ENCODE results near the gene CDK3. TPM values are rescaled to one million over a fixed set of nuclear protein-coding genes. Genes with fewer than 3 reads are reported as not detected.

The CDK3 gene
- total RNA-seq, 1 donor from 2014 or later = 7.6 TPM

- intact Hi-C loops (cut with micrococcal nuclease) = no loop called here
Observed at GRCh38 chr17:75987041-75987440, 13.6 kb upstream of the CDK3 start.

- intact Hi-C loops (cut with micrococcal nuclease) = no loop called here
Observed at GRCh38 chr17:75991396-75991795, 9.3 kb upstream of the CDK3 start.

DNA sequence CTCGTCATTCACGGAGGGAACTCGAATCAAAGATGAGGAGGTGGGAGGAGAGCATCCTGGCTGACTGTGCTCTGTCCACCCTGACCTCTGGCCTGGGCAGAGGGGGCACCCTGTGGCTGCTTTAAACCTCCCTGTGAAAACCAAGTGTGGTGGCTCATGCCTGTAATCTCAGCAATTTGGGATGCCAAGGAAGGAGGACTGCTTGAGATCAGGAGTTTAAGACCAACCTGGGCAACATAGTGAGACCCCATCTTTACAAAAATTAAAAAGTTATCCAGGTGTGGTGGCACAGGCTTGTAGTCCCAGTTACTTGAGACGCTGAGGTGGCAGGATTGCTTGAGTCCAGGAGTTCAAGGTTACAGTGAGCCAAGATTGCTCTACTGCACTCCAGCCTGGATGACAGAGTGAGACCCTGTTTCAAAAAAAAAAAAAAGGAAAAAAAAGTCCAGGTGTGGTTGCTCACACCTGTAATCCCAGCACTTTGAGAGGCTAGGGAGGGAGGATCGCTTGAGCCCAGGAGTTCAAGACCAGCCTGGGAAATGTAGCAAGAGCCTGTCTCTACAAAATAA lies 5.8 kb upstream of the CDK3 start:
- intact Hi-C loops (cut with micrococcal nuclease) = no loop called here

DNA sequence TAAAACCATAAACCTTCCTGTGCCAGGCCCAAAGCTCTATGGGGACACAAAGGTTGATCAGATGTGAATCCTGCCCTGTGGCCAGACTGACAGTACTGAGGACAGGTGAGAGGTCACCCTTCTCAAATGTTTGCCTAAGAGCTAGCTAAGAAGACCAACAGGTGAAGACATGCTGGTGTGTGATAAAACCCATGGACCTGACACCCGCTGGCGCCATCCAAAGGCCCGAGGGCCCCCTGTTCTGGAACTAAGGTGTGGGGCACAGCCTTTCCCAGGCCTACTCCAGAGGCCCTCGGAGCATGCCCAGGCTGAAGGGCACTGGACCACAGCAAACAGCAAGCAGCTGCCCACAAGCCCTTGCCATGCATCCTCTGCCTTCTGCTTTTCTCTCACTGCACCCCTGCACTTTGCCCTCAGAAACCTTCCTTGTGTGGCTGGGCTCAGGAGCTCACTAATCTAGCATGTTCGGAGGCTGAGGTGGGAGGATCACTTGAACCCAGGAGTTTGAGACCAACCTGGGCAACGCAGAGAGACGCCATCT lies 5.2 kb upstream of the CDK3 start:
- intact Hi-C loops (cut with micrococcal nuclease) = no loop called here

GRCh38 chr17:75996665-75997590 lies 3.7 kb upstream of the CDK3 start:
- intact Hi-C loops (cut with micrococcal nuclease) = loop anchor here (2.0 kb wide), 1 partner anchor 18 kb away; the partner anchor contains the start of genes ACOX1 and TEN1

- intact Hi-C loops (cut with micrococcal nuclease) = no loop called here
Observed at GRCh38 chr17:75998327-75998795, 2.3 kb upstream of the CDK3 start.

DNA sequence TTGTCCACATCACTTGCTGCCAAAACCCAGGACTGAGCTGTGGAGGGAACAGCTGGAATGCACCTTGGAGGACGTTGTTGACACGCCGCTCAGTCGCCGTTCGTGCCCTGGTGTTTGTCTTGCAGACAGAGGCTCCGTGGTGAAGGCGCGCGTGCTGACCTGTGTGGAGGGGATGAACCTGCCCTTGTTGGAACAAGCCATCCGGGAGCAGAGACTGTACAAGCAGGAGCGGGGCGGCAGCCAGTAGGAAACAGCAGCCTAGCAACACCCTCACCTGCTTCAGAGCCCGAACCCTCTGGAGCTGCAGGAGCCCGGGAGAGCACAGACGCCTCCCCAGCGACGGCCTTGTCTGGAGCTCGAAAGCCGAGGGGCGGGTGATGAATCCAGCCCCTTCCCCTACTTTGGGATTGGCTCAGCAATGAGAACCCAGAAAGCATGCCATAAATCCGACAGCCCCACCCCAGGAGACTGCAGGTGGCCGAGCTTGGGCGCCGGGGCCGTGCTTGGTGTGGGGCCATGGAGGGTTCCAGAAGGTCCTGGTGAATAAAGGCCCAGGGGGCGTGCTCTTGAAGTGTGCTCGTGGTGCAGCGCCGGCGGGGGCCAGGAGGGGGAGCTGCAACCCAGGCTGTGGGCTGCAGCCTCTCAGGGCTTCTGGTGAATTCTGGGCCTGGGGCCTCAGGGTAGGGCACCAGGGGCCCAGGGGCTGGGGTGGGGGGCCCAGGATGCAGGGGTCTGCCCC lies 470 bp upstream of the CDK3 start:
- intact Hi-C loops (cut with micrococcal nuclease) = loop anchor here (1.0 kb wide), 1 partner anchor 95 kb away; no protein-coding TSS in a partner anchor

DNA sequence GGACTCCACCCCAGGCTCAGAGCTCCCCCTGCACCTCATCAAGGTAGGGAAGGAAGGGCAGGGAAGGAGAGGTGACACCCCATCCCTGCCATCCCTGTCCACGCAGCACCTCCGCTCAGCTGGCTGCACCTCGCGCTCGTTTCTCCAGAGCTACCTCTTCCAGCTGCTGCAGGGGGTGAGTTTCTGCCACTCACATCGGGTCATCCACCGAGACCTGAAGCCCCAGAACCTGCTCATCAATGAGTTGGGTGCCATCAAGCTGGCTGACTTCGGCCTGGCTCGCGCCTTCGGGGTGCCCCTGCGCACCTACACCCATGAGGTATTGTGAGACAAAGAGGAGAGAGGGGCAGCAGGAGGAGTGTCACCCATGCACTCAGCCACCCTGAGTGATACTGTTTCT lies 1.4 kb downstream of the CDK3 start:
- intact Hi-C loops (cut with micrococcal nuclease) = no loop called here

GRCh38 chr17:76003915-76004314 lies 3.3 kb downstream of the CDK3 start:
- intact Hi-C loops (cut with micrococcal nuclease) = no loop called here

- intact Hi-C loops (cut with micrococcal nuclease) = loop anchor here (1.0 kb wide), 1 partner anchor 100 kb away; no protein-coding TSS in a partner anchor
Observed at GRCh38 chr17:76004750-76005262, 4.2 kb downstream of the CDK3 start.

DNA sequence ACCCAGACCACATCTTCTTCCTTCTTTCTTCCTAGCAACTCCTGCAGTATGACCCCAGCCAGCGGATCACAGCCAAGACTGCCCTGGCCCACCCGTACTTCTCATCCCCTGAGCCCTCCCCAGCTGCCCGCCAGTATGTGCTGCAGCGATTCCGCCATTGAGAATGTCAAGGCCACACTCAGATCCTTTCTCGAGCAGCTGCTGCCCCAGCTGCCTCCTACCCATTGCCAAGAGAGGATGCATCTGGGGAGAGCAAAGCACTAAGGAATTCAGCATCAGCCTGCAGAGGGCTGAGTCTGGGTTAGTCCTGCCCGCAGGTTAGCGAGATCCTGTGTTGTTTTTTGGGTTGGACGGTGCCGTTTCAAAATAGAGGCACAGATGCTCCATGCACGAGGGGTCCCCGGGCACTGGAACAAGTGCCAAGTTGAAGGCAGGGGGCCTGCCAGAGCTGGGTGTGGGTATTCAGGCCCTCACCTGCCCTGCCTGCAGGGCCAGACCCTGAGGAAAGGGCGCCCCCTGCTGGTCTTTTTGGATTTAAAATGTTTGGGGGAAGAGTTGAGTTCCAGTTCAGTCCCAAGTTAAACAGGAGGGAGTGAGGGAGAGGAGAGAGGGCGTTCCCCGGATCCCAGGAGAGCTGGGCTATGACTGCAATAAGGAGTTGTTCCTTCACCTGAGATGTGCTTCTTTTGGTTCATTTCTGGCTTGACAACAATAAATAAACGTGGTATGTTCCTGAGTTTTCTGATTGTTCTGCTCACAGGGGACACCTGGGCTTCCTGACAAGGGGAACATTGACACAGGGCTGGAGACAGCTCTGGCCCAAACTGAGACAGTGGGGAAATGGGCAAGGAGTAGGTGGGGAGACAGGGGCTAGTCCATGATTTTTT lies 4.9 kb downstream of the CDK3 start:
- intact Hi-C loops (cut with micrococcal nuclease) = loop anchor here (1.0 kb wide), 1 partner anchor 100 kb away; no protein-coding TSS in a partner anchor

DNA sequence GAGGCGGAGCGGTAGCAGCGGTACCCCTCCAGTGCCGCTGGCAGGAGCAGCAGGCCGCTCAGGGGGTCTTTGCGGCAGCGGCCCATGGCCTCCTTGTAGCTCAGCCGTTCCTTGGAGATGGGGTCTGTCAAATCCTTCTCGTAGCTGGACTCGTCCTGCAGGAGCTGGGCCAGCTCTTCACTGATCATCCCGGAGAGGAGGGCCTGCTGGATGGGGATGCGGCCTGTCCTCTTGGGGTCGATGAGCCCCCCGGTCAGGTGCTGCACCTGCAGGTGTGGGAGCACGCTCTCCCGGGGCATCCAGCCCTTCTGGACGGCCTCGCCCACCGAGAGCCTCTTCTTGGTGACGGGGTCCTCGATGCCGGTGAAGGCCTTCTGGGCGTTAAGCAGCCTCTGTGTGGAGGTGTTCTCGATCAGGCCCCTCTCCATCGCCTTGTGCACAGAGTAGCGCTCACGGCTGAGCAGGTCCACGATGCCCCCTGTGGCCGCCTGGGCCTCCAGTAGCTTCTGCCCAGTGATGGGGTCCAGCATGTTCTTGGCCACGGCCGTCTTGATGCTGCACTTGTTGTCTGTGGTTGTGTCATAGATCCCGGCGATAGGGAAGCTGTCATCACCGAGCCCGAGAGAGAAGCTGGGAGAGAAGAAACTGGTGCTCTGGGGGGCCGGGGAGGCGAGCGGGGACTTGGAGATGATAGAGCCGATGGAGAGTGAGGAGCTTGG lies 6.6 kb downstream of the CDK3 start:
- intact Hi-C loops (cut with micrococcal nuclease) = no loop called here

DNA sequence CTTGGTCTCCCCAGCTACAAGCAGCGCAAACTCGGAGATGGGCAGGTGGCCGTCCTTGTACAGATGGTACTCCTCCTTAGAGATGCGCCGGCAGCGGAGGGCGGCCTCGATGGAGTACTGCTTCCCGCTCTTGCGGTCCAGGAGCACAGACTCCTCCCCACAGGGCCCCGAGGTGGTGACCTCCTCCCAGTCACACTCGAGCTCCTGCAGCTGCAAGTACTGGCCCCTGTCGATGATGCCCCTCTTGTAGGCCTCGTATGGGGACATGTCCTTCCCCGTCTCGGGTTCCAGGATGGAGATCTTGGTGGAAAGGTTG lies 7.2 kb downstream of the CDK3 start:
- intact Hi-C loops (cut with micrococcal nuclease) = no loop called here

DNA sequence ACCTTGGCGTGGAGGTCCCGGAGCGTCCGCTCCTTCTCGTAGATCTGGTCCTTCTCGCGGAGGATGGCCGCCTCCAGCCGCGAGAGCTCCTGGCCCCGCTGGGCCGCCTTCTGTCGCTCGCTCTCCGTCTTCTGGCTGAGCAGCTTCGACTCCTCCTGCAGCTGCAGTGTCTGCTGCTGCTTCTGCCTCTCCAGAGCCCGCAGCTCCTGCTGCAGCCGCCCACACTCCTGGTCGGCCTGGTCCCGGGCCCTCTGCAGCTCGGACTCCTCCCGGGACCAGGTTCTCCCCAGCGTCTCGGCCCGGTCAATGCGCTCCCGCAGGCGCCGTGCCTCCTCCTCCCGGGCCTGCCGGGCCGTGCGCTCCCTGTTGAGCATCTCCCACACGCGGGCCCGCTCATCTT lies 7.6 kb downstream of the CDK3 start:
- intact Hi-C loops (cut with micrococcal nuclease) = no loop called here

DNA sequence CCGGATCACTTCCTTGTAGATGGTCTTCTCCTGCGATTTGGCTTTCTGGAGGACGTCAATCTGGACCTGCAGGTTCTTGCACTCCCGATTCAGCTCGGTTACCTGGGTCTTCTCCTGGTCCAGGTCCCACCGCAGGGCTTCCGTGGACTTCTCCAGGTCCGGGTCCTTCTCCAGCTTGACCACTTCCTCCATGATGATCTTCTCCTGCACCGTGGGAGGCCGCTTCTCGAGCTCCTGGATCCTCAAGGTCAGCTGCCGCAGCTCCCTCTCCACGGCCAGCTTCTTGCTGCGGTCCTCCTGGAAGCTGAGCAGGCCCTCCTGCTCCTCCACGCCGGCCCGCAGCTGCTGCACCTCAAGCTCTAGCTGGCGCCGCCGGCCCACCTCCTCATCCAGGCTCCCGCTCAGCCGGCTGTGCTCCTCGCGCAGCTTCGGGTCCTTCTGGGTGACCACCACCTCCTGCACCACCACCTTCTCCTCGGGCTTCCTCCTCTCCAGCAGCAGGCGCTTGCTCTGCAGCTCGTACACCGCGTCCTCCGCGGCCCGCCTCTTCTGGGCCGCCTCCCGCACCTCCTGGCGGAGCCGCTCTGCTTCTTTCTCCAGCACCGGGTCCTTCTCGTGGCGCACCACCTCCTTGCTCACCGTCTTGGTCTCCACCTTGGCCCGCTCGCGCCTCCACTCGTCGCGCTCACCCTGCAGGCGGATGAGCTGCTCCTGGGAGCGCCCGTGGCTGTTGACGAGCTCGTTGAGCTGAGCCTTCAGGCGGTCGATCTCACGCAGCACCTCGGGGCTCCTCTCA lies 8.2 kb downstream of the CDK3 start:
- intact Hi-C loops (cut with micrococcal nuclease) = no loop called here

DNA sequence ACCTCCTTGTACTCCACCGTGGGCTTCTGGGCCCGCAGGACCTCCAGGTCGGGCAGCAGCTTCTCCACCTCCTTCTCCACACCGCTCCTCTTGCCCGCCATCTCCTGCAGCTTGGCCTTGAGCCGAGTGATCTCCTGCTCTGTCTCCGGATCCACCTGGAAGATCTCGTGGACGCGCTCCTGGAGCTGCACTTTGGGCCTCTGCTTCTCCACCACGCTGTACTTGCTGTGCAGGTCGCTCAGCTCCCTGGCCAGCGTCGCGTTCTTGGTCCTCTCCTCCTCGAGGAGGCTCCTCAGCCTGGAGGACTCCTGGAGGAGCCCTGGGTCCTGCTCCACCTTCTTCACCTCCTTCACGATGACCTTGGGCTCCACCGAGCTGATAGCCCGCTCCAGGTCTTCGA lies 8.8 kb downstream of the CDK3 start:
- intact Hi-C loops (cut with micrococcal nuclease) = no loop called here

DNA sequence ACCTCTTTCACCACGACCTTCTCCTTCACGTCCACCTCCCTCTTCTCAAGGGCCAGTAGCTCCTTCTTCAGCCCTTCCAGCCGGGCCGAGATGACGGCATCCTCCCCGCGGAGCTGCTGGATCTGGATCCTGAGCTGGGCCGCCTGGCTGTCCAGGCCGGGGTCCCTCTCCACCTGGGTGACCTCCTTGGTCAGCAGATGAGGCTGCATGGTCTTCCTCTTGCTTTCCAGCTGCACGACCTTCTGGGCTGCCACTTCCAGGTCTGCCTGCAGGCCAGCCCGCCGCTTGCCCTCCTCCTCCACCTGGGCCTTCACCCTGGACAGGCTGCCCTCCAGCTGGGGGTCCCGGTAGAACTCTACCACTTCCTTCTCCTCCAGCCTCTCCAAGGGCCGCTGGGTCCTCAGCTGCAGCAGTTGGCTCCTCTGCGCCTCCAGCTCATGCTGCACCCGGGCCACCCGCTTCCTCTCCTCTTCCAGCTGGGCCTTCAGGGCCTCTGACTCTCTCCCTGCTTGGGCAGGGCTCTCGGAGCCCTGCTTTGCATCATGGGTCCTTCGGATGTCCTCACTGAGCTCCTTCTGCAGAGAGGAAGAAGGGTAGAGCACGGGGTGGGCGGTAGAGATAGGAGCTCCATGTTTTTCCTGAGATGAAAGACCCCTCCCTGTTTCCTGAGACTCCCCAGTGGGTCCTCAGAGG lies 9.5 kb downstream of the CDK3 start:
- intact Hi-C loops (cut with micrococcal nuclease) = loop anchor here (5.0 kb wide), 2 partner anchors 97 to 387 kb away; no protein-coding TSS in a partner anchor

DNA sequence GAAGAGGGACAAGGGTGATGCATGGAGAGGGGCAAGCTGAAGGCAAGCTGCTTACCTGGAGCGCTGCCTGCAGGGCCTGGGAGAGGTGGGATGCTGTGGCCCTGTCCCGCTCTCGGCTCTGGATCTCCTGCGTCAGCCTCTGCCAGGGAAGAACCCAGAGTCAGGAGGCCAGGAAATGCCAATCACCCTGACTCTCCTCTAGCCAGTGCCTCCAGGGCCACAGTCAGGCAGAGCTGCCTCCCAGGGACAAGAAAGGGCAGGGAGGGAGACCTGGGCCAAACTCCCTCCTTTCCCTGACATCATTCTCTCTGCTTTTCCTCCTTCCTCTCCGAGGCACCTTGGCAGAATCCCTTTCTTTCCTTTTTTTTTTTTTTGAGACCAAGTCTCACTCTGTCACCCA lies 11.3 kb downstream of the CDK3 start:
- intact Hi-C loops (cut with micrococcal nuclease) = loop anchor here (5.0 kb wide), 2 partner anchors 95 to 385 kb away; no protein-coding TSS in a partner anchor
